ENCODE data around the gene HPS1. TPM values are rescaled to one million over a fixed set of nuclear protein-coding genes. Genes with fewer than 3 reads are reported as not detected.

HPS1 gene
- total and polyA plus RNA-seq, 2 experiments from 2014 or later, result 21.4 to 51.2 TPM

DNA sequence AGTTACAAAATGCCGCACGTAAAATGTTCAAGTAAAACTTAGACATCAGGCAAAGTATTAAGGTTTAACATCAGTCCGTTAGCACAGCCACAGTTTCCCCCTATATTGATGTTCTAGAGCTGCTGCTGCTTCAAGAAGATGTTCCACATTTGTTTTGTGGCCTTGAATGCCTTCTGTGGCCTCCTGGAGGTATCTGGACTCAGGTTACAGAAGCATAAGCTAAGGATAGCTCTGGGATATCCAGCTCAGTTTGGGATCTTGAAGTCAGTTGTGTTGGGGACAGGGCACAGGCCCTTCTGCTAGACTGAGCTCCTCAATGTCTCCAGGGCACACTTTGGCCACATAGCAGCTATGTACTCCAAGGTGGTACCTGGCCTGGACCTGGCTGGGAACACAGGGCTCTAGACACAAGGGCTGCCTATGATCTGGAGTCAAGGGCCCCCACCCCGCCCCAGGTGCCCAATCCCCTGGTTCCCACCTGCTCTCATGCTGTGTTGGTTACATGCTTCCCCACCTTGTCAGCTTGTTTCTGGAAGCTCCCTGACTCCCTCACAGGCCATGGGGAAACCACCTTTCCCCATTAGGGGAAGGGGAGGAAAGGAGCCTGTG is 36.5 kb downstream of the HPS1 start:
- Histone ChIP-seq H3K4me1 (ENCODE audit: insufficient read depth) (peaks cover 12% of the 10 kb centered on the region), H3K4me3 (no peak overlapping the region), H3K36me3 (ENCODE audit: insufficient read depth) (no peaks in the 10 kb centered on the region), H4K20me1 (replicated peaks; ENCODE audit: insufficient read depth) (no peaks in the 10 kb centered on the region), H3K79me2 (replicated peaks; ENCODE audit: insufficient read depth) (no peaks in the 10 kb centered on the region), H2AFZ (no peak overlapping the region), H3K4me2 (no peak overlapping the region), H3F3A (replicated peaks; ENCODE audit: low read depth) (no peaks in the 10 kb centered on the region), H3K9me2 (ENCODE audit: insufficient read depth) (no peaks in the 10 kb centered on the region), H3K27me3 (ENCODE audit: insufficient read depth) (no peaks in the 10 kb centered on the region), H3K27ac (ENCODE audit: low read depth) (no peak overlapping the region)
- no peak for TF ChIP-seq EZH2phosphoT487 (IDR thresholded peaks at IDR 0.05; ENCODE audit: unreplicated experiment)
- no peak for TF ChIP-seq POLR2AphosphoS5 (IDR thresholded peaks at IDR 0.05; ENCODE audit: low read depth)
- no peak for TF ChIP-seq JUNB (IDR thresholded peaks at IDR 0.05; ENCODE audit: unreplicated experiment)
- TF ChIP-seq, protein P1, sequence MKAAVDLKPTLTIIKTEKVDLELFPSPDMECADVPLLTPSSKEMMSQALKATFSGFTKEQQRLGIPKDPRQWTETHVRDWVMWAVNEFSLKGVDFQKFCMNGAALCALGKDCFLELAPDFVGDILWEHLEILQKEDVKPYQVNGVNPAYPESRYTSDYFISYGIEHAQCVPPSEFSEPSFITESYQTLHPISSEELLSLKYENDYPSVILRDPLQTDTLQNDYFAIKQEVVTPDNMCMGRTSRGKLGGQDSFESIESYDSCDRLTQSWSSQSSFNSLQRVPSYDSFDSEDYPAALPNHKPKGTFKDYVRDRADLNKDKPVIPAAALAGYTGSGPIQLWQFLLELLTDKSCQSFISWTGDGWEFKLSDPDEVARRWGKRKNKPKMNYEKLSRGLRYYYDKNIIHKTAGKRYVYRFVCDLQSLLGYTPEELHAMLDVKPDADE (IDR thresholded peaks at IDR 0.05), result no peak
- TF ChIP-seq NANOG (IDR thresholded peaks at IDR 0.05; ENCODE audit: borderline replicate concordance), result no peak
- TF ChIP-seq, protein P2, sequence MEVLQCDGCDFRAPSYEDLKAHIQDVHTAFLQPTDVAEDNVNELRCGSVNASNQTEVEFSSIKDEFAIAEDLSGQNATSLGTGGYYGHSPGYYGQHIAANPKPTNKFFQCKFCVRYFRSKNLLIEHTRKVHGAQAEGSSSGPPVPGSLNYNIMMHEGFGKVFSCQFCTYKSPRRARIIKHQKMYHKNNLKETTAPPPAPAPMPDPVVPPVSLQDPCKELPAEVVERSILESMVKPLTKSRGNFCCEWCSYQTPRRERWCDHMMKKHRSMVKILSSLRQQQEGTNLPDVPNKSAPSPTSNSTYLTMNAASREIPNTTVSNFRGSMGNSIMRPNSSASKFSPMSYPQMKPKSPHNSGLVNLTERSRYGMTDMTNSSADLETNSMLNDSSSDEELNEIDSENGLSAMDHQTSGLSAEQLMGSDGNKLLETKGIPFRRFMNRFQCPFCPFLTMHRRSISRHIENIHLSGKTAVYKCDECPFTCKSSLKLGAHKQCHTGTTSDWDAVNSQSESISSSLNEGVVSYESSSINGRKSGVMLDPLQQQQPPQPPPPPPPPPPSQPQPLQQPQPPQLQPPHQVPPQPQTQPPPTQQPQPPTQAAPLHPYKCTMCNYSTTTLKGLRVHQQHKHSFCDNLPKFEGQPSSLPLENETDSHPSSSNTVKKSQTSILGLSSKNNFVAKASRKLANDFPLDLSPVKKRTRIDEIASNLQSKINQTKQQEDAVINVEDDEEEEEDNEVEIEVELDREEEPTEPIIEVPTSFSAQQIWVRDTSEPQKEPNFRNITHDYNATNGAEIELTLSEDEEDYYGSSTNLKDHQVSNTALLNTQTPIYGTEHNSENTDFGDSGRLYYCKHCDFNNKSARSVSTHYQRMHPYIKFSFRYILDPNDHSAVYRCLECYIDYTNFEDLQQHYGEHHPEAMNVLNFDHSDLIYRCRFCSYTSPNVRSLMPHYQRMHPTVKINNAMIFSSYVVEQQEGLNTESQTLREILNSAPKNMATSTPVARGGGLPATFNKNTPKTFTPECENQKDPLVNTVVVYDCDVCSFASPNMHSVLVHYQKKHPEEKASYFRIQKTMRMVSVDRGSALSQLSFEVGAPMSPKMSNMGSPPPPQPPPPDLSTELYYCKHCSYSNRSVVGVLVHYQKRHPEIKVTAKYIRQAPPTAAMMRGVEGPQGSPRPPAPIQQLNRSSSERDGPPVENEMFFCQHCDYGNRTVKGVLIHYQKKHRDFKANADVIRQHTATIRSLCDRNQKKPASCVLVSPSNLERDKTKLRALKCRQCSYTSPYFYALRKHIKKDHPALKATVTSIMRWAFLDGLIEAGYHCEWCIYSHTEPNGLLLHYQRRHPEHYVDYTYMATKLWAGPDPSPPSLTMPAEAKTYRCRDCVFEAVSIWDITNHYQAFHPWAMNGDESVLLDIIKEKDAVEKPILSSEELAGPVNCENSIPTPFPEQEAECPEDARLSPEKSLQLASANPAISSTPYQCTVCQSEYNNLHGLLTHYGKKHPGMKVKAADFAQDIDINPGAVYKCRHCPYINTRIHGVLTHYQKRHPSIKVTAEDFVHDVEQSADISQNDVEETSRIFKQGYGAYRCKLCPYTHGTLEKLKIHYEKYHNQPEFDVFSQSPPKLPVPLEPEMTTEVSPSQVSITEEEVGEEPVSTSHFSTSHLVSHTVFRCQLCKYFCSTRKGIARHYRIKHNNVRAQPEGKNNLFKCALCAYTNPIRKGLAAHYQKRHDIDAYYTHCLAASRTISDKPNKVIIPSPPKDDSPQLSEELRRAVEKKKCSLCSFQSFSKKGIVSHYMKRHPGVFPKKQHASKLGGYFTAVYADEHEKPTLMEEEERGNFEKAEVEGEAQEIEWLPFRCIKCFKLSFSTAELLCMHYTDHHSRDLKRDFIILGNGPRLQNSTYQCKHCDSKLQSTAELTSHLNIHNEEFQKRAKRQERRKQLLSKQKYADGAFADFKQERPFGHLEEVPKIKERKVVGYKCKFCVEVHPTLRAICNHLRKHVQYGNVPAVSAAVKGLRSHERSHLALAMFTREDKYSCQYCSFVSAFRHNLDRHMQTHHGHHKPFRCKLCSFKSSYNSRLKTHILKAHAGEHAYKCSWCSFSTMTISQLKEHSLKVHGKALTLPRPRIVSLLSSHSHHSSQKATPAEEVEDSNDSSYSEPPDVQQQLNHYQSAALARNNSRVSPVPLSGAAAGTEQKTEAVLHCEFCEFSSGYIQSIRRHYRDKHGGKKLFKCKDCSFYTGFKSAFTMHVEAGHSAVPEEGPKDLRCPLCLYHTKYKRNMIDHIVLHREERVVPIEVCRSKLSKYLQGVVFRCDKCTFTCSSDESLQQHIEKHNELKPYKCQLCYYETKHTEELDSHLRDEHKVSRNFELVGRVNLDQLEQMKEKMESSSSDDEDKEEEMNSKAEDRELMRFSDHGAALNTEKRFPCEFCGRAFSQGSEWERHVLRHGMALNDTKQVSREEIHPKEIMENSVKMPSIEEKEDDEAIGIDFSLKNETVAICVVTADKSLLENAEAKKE (CRISPR knock-in tag; IDR thresholded peaks at IDR 0.05), result no peak
- no peak for TF ChIP-seq ZNF331 (CRISPR knock-in tag; IDR thresholded peaks at IDR 0.05; ENCODE audit: low read depth)
- TF ChIP-seq EZH2 (IDR thresholded peaks at IDR 0.05; ENCODE audit: low read depth, unreplicated experiment), result no peak
- no peaks in the 10 kb centered on the region for H3K36me3 Mint-ChIP-seq (ENCODE audit: low read depth)
- H3K27me3 Mint-ChIP-seq (ENCODE audit: insufficient read depth, low read depth, poor library complexity), result peaks cover 1% of the 10 kb centered on the region
- no peaks in the 10 kb centered on the region for H3K9me3 Mint-ChIP-seq
- no peak overlapping the region for H3K27ac Mint-ChIP-seq
- DNase-seq (ENCODE audit: low spot score) (no peak), ATAC-seq (no peak)
- peaks cover 7% of the 10 kb centered on the region; the same call in 1 of the 3 replicates for H3K4me1 Mint-ChIP-seq
- no peak overlapping the region for H3K4me3 Mint-ChIP-seq
